Cardiac fibroblast (primary cell): ENCODE data around the gene OXSR1.

Source experiments
- DNase-seq, 2 donors: peaks; one replicate each; pipeline versions ENCODE4 v3.0.0 to v3.0.0-alpha.2; 2010; ENCODE audit warnings: low read depth in 2 of 2
- H3K4me3 ChIP-seq, 2 donors: replicated peaks in 1 of 2; 1 replicate in 1 of 2; 2 replicates in 1 of 2; pipeline ENCODE4 v1.5.1; 2011; ENCODE audit warnings: low read depth in 2 of 2, low read length in 2 of 2, mild to moderate bottlenecking in 2 of 2, moderate library complexity in 1 of 2
- TF ChIP-seq, protein P1 (sequence below): IDR thresholded peaks from one replicate; pipeline ENCODE4 v1.5.1; 2011; ENCODE audit warnings: low read depth, mild to moderate bottlenecking, low read length, inconsistent platforms

Gene OXSR1

DNA sequence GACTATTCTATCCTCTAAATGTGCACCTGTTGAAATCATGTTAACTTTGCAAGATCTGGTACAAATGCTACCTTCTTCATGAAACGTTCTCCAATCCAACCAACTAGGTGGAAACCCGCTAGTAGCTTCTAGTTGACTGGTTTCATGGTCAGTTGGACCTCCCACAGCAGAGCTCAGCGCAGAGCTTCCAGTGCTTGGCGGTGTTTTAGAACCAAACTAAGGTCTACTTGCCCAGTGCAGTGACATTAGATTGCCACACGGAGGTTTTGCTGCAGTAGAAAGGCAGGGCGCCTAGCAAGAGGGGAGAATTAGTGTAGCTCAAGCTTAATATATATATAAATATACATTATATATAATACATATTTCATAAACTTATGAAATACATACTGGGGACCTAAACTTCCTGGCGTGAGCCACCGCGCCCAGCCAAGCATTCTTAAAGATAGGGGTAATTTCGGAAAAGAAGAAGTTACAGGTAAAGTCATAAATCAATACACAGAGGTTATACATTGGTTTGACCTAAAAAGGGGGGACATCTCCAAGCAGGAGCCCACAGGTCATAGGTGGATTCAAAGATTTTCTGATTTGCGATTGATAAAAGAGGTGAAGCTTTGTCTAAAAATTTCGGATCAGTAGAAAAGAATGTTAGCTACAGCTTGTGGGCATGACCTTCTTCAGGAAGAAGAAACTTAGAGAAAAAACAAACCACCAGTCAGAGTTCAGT is 2.1 kb upstream of the OXSR1 start:
- no peak overlapping the region for H3K4me3 ChIP-seq
- TF ChIP-seq, protein P1, sequence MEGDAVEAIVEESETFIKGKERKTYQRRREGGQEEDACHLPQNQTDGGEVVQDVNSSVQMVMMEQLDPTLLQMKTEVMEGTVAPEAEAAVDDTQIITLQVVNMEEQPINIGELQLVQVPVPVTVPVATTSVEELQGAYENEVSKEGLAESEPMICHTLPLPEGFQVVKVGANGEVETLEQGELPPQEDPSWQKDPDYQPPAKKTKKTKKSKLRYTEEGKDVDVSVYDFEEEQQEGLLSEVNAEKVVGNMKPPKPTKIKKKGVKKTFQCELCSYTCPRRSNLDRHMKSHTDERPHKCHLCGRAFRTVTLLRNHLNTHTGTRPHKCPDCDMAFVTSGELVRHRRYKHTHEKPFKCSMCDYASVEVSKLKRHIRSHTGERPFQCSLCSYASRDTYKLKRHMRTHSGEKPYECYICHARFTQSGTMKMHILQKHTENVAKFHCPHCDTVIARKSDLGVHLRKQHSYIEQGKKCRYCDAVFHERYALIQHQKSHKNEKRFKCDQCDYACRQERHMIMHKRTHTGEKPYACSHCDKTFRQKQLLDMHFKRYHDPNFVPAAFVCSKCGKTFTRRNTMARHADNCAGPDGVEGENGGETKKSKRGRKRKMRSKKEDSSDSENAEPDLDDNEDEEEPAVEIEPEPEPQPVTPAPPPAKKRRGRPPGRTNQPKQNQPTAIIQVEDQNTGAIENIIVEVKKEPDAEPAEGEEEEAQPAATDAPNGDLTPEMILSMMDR, result peak; percentile 7
- no peak for DNase-seq

DNA sequence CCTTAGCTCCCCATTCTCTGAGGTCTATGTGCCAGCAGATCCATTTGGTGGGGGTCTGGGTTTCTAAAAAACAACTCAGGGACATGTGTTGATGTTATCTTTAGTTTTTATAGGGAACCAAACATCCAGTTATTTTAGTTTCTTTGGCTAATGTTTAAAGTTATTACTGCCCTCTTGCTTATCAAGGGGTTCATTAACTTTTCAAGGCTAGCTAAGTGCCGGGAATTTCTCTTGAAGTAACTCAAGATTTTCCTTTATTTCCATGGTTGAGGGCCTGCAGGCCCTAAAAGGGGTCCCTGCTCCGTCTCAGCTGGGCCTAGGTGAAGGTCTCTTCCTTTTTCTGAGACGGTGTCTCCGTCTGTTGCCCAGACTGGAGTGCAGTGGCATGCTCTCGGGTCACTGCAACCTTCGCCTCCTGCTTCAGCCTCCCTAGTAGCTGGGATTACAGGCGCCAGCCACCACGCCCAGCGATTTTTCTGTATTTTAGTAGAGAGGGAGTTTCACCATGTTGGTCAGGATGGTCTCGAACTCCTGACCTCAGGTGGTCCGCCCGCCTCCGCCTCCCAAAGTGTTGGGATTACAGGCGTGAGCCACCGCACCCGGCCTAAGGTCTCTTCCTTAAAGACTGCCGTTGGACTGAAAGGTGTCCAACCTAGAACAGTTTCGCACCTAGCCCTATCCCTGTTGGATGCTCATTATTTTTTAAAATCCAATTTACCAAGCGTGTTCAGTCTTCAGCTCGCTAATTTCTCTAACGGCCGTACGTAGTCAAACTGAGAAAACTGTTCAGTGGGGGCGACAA is 1.3 kb upstream of the OXSR1 start:
- DNase-seq, result no peak
- peak overlapping the region; percentile 86 to 87 for H3K4me3 ChIP-seq
- TF ChIP-seq, protein P1, result no peak

- no peak for DNase-seq
- TF ChIP-seq, protein P1, result no peak
- peak overlapping the region; percentile 86 to 87 for H3K4me3 ChIP-seq
Measured at GRCh38 chr3:38164643-38164951, 740 bp upstream of the OXSR1 start.

DNA sequence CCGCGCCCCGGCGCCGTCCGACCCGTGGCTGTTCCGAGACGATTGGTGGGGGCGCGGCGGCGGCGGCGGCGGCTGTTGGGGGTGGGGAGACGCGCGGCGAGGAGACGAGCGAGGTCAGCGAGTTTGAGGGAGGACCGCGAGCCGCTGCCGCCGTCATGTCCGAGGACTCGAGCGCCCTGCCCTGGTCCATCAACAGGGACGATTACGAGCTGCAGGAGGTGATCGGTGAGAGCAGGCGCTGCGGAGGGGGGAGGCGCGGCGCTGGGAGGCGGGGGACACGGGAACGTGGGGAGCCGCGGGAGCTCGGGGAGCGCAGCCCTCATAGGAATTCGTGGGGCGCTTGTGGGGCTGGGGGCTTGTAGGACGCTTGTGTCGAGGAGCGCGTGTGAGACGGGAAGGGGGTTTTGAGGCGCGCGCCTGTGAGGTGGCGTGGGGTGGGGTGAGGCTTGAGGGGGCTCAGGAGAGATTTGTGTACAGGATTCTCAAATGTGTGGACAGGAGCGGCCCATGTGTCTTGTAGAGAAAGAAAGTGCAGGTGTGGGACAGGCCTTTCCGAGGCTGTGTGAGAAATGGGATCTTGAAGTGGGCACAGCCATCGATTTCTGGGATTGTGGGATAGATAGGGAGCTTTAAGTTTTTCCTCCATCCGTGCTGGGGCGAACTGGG is 518 bp downstream of the OXSR1 start:
- TF ChIP-seq, protein P1, result no peak
- H3K4me3 ChIP-seq, result peak overlapping the region; percentile 86 to 87
- peak in 1 of 2 donors; percentile 17 for DNase-seq

DNA sequence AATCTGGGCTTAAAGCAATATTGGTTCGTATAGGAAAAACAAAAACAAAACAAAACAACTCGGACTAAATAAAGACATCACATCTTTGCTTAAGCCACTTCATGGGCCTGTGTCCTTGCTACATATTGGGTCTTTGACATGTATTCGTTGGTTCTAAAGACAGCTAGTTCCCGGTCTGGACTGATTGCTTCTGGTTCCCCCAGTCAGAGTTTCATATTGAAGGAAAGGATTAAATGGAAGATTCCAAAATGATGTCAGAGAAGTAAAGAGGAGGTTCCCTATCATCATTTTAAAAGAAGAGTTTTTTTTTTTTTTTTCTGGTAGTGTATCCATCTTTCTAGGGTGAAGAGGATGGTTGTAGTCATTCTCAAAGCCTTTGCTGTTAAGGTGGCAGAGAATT is 2.3 kb downstream of the OXSR1 start:
- TF ChIP-seq, protein P1, result no peak
- no peak for DNase-seq
- H3K4me3 ChIP-seq, result no peak overlapping the region

DNA sequence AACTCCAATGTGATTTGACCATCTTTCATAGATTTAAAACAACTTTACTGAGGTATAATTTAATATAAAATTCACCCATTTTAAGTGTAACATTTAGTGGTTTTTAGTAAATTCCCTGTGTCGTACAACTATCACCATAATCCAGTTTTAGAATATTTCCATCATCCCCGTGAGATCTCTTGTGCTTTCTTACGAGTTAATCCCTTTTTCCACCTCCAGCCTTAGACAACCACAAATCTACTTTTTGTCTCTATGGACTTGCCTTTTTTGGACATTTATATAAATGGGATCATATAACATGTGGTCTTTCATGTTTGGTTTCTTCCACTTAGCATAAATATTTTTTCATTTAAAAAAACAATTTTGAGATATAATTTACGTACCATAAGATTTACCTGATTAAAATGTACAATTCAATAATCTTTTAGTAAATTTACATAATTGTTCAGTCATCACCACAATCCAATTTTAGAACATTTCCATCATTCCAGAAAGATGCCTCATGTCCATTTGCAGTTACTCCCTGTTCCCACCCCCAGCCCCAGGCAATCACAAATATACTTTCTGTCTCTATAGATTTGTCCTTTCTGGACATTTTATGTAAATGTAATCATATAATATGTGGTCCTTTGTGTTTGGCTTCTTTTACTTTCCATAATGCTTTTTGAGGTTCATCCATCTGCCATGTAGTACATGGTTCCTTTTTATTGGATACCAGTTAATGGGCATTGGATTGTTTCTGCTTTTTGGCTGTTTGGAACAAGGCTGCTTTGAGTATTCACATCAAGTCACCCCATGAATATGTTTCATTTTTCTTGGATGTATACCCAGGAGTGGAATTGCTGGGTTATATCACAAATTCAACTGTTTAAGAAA is 3.1 kb downstream of the OXSR1 start:
- no peak overlapping the region for H3K4me3 ChIP-seq
- peak; percentile 44 to 83 for DNase-seq
- TF ChIP-seq, protein P1, result no peak
